NCI-H1417 treated with DMSO at 0.1 percent for 48 hours (cell line): ENCODE results near the gene LETM1.

Experiments
- DNase-seq: peaks from one replicate; lab custom pipeline; 2025; lab: John Stamatoyannopoulos, UW

The LETM1 gene

GRCh38 chr4:1872870-1873269 lies 16.9 kb upstream of the LETM1 start:
- DNase-seq, result no peak

GRCh38 chr4:1871471-1872021 lies 15.6 kb upstream of the LETM1 start:
- DNase-seq, result no peak

- DNase-seq, result peak; percentile 30
Observed at GRCh38 chr4:1870578-1871443, 14.9 kb upstream of the LETM1 start, which contains the start of gene NSD2. Gene NSD2 (plus strand): TSS chr4:1871393. CDS start chr4:1900655, 29,262 bp downstream.

GRCh38 chr4:1870328-1870577 lies 14.3 kb upstream of the LETM1 start:
- DNase-seq, result peak; percentile 42

DNA sequence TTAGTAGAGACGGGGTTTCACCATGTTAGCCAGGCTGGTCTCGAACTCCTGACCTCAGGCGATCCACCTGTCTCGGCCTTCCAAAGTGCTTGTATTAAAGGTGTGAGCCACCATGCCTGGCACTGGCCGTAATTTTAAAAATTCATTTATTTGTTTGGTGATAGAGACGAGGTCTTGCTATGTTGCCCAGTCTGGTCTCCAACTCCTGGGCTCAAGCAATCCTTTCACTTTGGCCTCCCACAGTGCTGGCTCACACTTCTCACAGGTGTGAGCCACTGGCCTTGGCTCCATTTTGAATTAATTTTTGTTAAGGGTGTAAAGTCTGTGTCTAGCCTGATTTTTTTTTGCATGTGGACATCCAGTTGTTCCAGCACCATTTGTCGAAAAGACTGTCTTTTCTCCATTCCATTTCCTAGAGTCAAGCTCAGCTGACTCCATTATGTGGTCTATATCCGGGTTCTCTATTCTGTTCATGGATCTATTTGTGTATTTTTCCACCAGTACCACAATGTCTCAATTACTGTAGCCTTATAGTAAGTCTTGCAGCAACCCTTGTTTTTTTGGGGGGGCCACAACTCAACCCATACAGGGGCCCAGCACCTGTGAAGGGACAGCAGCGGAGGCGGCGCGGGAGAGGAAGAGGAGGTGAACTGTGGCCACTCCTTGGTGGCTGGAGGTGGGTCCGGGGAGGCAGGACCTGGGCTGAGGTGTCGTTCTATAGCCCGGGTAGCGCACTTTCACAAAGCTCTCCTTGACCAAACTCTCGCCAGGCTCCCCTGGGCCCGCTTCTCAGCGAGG lies 13.8 kb upstream of the LETM1 start:
- DNase-seq, result no peak

GRCh38 chr4:1868912-1869311 lies 13.0 kb upstream of the LETM1 start:
- DNase-seq, result no peak

DNA sequence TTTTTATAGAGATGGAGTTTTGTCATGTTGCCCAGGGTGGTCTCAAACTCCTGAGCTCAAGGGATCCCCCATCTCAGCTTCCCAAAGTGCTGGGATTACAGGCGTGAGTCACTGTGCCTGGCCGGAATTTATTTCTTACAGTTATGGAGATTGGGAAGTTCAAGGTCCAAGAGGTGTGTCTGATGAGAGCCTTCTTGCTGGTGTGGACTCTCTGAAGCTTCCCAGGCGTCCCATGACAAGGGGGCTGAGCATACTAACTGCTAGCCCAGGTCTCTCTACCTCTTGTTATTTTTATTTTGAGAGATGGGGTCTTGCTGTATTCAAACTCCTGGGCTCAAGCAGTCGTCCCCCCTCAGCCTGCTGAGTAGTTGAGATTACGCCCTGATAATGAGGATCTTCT lies 12.3 kb upstream of the LETM1 start:
- no peak for DNase-seq

- no peak for DNase-seq
Observed at GRCh38 chr4:1866189-1866661, 10.3 kb upstream of the LETM1 start.

- no peak for DNase-seq
Observed at GRCh38 chr4:1864076-1865008, 8.4 kb upstream of the LETM1 start.

DNA sequence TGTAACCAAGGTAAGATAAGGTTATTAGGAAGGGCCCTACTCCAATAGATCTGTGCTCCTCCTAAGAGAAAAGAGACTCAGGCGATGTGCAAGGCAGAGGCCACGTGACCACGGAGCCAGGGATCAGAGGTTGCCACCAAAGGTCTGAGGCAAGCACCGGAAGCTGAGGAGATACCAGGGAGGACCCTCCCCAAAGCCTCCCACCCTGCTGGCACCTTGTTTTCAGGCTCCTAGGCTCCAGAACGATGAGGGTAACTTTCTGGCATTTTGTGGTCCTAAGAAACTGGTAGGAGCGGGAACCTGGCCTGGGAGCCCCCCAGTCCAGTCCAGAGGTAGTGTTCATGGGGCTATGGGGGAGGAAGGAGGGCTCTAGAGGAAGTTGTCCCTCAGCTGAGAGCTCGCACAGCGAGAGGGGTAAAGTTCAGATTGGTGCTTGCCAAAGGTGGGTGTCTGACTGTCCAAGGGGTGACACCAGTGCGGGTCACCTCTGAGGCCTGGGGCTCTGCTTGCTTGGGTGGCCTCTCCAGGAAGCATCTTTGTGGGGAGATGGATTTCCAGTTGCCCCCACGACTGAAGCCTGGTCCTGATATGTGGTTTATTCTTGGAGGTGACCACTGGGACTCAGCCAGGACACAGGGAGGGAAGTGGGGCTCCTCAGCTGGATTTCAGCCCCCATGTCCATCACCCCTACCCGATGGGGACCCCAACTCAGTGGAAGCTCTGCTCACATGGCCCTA lies 7.5 kb upstream of the LETM1 start:
- no peak for DNase-seq

- no peak for DNase-seq
Observed at GRCh38 chr4:1862961-1863296, 7.0 kb upstream of the LETM1 start.

GRCh38 chr4:1862055-1862911 lies 6.3 kb upstream of the LETM1 start:
- DNase-seq, result no peak

DNA sequence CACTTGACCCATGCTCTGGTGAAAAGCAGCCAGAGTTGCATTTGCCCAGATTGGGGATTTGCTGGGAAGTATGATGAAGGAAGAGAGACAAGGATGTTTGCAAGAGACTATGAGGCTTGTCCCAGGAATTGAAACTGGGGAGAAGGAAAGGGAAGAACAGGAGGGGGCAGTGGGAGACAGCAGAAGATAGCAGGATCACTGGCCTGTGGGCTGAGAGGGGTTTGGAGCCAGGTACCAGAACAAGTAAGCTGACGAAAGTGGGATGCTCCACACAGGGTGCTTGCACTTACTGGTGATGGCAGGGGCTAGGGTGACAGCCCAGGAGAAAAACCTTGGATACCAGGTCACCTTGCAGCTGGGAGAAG lies 3.4 kb upstream of the LETM1 start:
- DNase-seq, result no peak

DNA sequence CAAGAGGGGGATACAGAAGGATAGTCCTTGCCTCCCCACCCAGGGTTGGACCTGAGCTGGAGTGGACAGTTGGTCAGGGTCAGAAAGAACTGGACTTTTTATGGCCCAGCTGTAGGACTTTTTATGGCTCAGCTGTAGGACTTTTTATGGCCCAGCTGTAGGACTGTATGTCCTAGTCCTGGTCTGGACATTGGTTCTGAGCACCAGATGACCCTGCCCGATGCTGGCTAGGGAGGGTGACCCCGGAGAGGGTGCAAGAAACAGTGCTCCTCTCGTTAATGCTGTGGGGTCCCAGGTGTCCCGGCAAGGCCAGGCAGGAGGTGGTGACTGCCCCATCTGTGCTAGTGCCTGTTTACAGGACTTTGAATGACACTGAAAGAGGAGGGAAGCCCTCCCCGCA lies 2.0 kb upstream of the LETM1 start:
- no peak for DNase-seq

DNA sequence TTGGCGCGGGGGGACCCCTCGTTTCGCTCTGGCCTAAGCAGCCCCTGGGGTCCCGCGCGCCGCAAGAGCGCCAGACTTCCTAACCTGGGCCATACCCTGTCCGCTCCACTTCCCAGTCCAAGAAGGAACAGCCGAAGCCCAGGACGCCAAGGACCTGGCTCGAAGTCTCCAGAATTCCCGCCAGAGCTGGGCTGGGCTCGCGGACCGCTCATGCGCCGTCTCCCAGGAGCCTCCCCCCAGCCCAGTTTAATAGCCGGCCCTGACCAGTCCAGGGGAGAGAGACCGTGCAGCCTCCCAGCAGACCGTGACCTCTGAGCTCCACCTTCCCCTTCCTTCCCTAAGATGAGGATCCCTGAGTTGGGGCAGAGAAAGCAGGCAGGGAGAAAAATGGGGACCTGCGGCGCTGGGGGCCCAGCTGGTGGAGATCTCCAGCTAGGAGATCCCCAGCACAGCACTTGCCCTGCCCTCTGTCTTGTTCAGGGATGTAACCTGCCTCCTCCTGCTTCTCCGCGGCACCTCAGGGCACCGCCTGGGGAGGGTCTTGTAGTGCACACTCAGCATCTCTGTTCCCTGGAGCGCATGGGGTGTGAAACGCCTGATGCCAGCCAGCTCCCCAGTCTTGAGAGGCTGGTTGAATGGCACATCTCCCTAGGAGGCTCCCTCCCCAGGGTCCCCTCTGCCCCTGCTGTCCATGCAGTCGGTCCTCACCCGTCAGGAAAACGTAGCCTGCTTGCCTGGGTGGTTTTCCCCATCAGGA lies 1.2 kb upstream of the LETM1 start:
- no peak for DNase-seq

DNA sequence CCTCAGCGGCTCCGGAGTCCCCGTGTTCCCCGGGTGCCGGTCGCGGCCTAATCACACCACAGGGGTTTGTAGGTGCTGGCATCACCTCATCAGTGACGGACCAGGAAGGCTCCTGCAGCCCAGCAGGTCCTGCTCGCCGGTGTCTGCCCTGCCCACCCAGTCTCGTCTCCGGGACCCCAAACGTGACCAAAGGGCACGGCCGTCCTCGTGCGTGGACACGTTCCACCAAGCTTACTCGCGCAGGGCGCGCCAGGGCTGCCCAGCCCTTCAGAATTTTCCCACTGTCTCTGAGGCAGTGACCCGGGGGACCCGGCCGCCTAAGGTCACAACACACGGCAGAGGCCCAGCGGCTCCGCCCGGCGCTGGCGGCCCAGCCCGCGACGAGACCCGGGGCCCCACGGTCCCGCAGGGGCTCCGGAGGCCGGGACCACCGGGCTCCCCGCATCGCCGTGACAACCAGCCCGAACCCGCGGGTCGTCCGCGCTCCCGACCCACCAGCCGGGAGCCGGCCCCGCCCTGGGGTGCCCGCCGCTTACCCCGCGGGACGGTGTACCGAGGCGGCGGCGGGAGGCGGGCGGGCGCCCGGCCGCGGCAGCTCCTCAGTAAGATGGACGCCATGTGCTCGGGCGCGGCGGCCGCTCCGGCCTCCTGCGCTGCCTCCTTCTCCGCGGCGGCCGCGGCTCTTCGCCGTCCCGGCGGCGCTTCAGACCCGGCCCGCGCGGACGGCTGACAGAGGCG lies 454 bp downstream of the LETM1 start:
- DNase-seq, result no peak

DNA sequence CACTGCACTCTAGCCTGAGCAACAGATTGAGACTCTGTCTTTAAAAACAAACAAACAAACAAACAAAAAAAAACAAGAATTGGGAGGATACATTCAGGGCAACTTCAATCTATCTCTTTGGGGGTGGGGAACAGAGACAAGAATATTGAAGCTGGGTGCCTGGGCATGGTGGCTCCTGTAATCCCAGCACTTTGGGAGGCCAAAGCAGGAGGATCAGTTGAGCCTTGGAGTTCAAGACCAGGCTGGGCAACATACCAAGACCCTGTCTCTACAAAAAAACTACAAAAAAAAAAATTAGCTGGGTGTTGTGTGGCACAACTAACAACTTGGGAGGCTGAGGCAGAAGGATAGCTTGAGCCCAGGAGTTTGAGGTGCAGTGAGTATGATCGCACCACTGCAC lies 1.2 kb downstream of the LETM1 start:
- DNase-seq, result no peak

- no peak for DNase-seq
Observed at GRCh38 chr4:1852904-1853623, 2.9 kb downstream of the LETM1 start.
